GM10248 (cell line): Measurements from ENCODE around the gene OST4.
"Not testable (repeated sequence)": the region's sequence is repeated elsewhere in the genome, so short reads cannot be mapped to it uniquely, and the experiment has no call there.

Experiments
- CTCF ChIA-PET: fragments of 300-600 bp; sonication (Branson Sonifier 250); formaldehyde crosslinking; extraction: SDS; loops from one replicate; lab custom pipeline; 2021; ENCODE audit warnings: antibody characterized with exemption; lab: Yijun Ruan, JAX
- POLR2A ChIA-PET: fragments of 350-650 bp; sonication (Branson Sonifier 250); formaldehyde crosslinking; extraction: SDS; loops from one replicate; lab custom pipeline; 2020; ENCODE audit warnings: antibody characterized with exemption; lab: Yijun Ruan, JAX
- DNase-seq: peaks from one replicate; pipeline ENCODE4 v3.0.0; 2012; ENCODE audit errors: extremely low spot score
- TF ChIP-seq, protein P1 (sequence below): IDR thresholded peaks from 2 replicates; pipeline ENCODE4 v1.5.1; 2012; ENCODE audit warnings: mild to moderate bottlenecking, low read depth; ENCODE audit errors: extremely low read depth, missing control alignments, control extremely low read depth

OST4 gene

DNA sequence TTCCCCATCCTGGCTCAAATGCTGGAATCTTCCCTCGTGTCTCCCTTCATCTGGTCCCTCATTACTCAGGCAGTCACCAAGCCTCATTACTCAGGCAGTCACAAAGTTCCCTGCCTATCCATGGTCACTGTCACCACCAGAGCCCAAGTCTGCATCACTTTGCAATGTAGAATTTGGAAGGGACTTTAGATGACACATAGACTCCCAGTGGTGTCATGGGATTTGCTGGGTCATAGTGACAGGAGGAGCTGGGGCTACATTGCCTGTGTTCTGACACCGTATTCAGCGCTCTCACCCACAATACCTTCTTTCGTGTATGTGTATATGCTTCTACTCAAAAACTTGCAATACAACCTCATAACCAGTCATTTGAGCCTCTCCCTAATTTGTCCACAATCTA lies 4.9 kb upstream of the OST4 start:
- DNase-seq: no peak
- ChIA-PET POLR2A (no interaction called here), CTCF (interaction anchor here (1.9 kb wide), 1 partner anchor 16 kb away, joined by 4 read pairs; no protein-coding TSS in a partner anchor)
- TF ChIP-seq, protein P1, sequence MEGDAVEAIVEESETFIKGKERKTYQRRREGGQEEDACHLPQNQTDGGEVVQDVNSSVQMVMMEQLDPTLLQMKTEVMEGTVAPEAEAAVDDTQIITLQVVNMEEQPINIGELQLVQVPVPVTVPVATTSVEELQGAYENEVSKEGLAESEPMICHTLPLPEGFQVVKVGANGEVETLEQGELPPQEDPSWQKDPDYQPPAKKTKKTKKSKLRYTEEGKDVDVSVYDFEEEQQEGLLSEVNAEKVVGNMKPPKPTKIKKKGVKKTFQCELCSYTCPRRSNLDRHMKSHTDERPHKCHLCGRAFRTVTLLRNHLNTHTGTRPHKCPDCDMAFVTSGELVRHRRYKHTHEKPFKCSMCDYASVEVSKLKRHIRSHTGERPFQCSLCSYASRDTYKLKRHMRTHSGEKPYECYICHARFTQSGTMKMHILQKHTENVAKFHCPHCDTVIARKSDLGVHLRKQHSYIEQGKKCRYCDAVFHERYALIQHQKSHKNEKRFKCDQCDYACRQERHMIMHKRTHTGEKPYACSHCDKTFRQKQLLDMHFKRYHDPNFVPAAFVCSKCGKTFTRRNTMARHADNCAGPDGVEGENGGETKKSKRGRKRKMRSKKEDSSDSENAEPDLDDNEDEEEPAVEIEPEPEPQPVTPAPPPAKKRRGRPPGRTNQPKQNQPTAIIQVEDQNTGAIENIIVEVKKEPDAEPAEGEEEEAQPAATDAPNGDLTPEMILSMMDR: no peak

GRCh38 chr2:27075566-27075871 lies 4.1 kb upstream of the OST4 start:
- DNase-seq, POLR2A ChIA-PET: not testable (repeated sequence)
- CTCF ChIA-PET: interaction anchor here (1.0 to 5.2 kb wide), 4 partner anchors 12 to 227 kb away, joined by 3 to 36 read pairs (median 4); partner anchors contain the start of gene AGBL5

- POLR2A ChIA-PET: interaction anchor here (0.7 kb wide), 1 partner anchor 35 kb away, joined by 3 read pairs; no protein-coding TSS in a partner anchor
- CTCF ChIA-PET: interaction anchor here (1.0 to 5.2 kb wide), 6 partner anchors 7 to 228 kb away, joined by 3 to 42 read pairs (median 4); partner anchors contain the start of gene AGBL5
- no peak for DNase-seq
- TF ChIP-seq, protein P1: no peak
Measured at GRCh38 chr2:27074738-27075565, 3.5 kb upstream of the OST4 start.

DNA sequence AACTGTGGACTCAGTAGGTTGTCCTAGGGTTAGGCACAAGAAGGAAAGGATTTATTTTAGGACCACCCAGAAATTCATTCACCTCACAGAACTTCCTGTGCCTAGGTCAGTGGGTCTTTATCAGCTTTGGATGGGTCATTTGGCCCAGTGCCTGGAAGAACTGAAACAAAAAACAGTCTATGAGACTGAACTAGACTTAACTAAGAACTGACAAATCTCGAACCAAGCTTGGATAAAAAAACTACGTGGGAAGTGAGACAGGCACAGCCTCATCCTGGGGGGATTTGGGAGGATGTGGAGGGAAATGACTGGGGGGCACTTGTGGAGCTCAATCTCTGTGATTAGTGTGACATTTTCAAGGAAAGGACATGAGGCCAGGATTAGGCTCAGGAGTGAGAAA lies 2.3 kb upstream of the OST4 start:
- POLR2A ChIA-PET: interaction anchor here (1.2 kb wide), 1 partner anchor 23 kb away, joined by 5 read pairs; the partner anchor contains the start of gene AGBL5
- CTCF ChIA-PET: interaction anchor here (1.0 to 5.2 kb wide), 5 partner anchors 9 to 229 kb away, joined by 3 to 42 read pairs (median 21); partner anchors contain the start of genes AGBL5 and KHK
- DNase-seq: no peak
- TF ChIP-seq, protein P1: no peak

DNA sequence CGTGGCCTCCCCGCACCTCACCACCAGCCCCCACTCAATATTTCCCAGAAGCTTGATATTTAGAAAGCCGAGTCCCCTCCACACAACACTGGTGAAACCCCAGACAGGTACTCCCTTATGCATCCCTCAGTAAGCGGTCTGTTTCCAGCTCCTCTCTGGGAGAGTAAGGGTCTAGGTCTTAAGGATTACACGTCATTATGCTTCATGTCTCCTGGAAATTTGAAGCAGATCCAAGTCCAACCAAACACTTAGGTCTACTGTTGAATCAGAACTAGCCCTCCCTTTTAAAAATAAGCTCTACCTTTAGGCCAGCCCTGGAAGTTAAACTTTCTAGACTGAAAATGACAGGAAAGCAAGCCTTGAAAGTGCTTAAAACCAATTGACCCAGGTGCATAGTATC lies 1.5 kb upstream of the OST4 start:
- TF ChIP-seq, protein P1: no peak
- ChIA-PET POLR2A (interaction anchor here (1.2 kb wide), 1 partner anchor 22 kb away, joined by 5 read pairs; the partner anchor contains the start of gene AGBL5), CTCF (interaction anchor here (0.9 to 5.2 kb wide), 5 partner anchors 10 to 53 kb away, joined by 3 to 42 read pairs (median 21); partner anchors contain the start of genes AGBL5, KHK and TMEM214)
- no peak for DNase-seq

DNA sequence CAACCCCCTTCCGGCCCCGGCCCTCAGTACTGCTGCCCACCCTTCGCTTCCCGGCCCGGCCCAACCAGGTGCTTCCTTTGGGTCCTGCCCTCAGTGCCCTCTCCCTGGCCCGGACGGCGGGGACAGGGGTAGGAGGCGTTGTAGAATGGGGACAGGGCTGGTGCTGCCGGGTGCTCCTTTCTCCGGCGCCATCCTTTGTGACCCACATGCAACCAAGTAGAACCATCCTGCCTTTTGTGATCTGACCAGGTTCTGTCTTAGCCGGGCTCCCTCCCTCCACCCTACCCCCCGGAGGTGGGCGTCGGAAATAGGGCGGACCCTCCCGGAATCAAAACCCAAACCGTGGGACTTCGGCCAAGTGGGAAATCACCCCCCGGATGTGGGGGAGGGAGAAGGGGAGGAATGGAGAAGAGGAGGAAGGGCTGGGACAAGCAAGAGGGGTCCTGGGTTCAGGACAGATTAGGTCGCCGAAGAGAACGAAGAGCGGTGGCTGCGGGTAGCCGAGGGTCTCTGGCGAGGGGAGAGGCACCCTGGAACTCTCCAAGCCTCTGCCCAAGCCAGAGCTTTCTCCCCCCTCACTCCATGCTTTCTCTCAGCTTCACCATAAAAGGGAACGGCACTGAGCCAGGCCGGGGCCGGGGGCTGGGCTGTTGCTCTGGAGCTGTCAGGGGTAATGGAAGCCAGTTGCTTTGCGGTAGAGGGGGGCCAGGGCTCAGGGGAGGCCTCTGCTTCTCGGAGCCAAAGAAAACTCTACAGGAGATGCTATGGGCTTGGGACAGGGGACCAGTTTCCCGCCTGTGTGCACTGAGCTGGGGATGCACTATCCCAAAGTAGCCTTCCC lies 756 bp upstream of the OST4 start:
- DNase-seq: peak; percentile 39
- ChIA-PET POLR2A (interaction anchor here (1.0 to 1.4 kb wide), 5 partner anchors 9 to 35 kb away, joined by 4 to 12 read pairs (median 4); partner anchors contain the start of gene AGBL5), CTCF (interaction anchor here (0.9 to 5.2 kb wide), 9 partner anchors 10 to 110 kb away, joined by 3 to 42 read pairs (median 3); partner anchors contain the start of genes AGBL5, KHK and TMEM214)
- TF ChIP-seq, protein P1: no peak
